Loucy (cell line): ENCODE results near the gene PEMT.

ENCODE experiments used
- H2AFZ ChIP-seq: fragments of 200-600 bp; sonication (generic); 2 replicates; pipeline ENCODE4 v1.6.0; 2016; ENCODE audit warnings: antibody characterized with exemption, mild to moderate bottlenecking, low read length, moderate library complexity
- H3F3A ChIP-seq: fragments of 200-600 bp; 2 replicates; pipeline ENCODE4 v1.6.0; 2016; ENCODE audit warnings: antibody characterized with exemption, low read depth, mild to moderate bottlenecking
- H3K27me3 ChIP-seq: fragments of 200-600 bp; sonication (generic); 2 replicates; pipeline ENCODE4 v1.6.1; 2014; ENCODE audit warnings: low read length, mild to moderate bottlenecking; ENCODE audit not compliant: insufficient read depth, poor library complexity, severe bottlenecking
- H3K36me3 ChIP-seq: fragments of 200-600 bp; sonication (generic); 2 replicates; pipeline ENCODE4 v1.6.1; 2016; ENCODE audit warnings: low read length; ENCODE audit not compliant: insufficient read depth
- H3K4me1 ChIP-seq: fragments of 200-600 bp; sonication (generic); 2 replicates; pipeline ENCODE4 v1.5.1; 2014; ENCODE audit warnings: low read length, mild to moderate bottlenecking; ENCODE audit not compliant: insufficient read depth, poor library complexity, severe bottlenecking
- H3K4me2 ChIP-seq: fragments of 200-600 bp; sonication (generic); 2 replicates; pipeline ENCODE4 v1.6.0; 2014; ENCODE audit warnings: antibody characterized with exemption, low read length, low read depth, mild to moderate bottlenecking; ENCODE audit not compliant: poor library complexity, severe bottlenecking
- H3K4me3 ChIP-seq: fragments of 200-600 bp; sonication (generic); 2 replicates; pipeline ENCODE4 v1.5.1; 2014; ENCODE audit warnings: low read length, mild to moderate bottlenecking, mixed read lengths; ENCODE audit not compliant: poor library complexity, severe bottlenecking
- H3K79me2 ChIP-seq: fragments of 200-600 bp; sonication (generic); 2 replicates; pipeline ENCODE4 v1.6.1; 2014; ENCODE audit warnings: low read length; ENCODE audit not compliant: insufficient read depth
- H3K9ac ChIP-seq: fragments of 200-600 bp; sonication (generic); 2 replicates; pipeline ENCODE4 v1.6.0; 2014; ENCODE audit warnings: mild to moderate bottlenecking, low read depth, low read length, moderate library complexity; ENCODE audit not compliant: poor library complexity, severe bottlenecking
- H3K9me2 ChIP-seq: fragments of 200-600 bp; sonication (generic); replicated peaks from 2 replicates; pipeline ENCODE4 v1.6.1; 2016; ENCODE audit warnings: low read depth, low read length, mixed read lengths
- H3K9me3 ChIP-seq: fragments of 200-600 bp; sonication (generic); 2 replicates; pipeline ENCODE4 v1.6.1; 2014; ENCODE audit warnings: mild to moderate bottlenecking, antibody characterized with exemption, low read length, low read depth; ENCODE audit not compliant: insufficient read depth
- H4K20me1 ChIP-seq: fragments of 200-600 bp; sonication (generic); 2 replicates; pipeline ENCODE4 v1.6.0; 2014; ENCODE audit warnings: antibody characterized with exemption, low read length, mild to moderate bottlenecking; ENCODE audit not compliant: insufficient read depth, poor library complexity, severe bottlenecking
- CTCF ChIP-seq: fragments of 200-600 bp; sonication (generic); conservative IDR thresholded peaks from 2 replicates; pipeline ENCODE4 v1.5.1; 2014; ENCODE audit warnings: mild to moderate bottlenecking, antibody characterized with exemption, low read length
- EZH2phosphoT487 ChIP-seq: fragments of 200-600 bp; IDR thresholded peaks from 2 replicates; pipeline ENCODE4 v1.6.1; 2018; ENCODE audit warnings: antibody characterized with exemption, mild to moderate bottlenecking, moderate library complexity, borderline replicate concordance

Gene PEMT

GRCh38 chr17:17513626-17514025 lies 77.9 kb downstream of the PEMT start:
- no peaks in the 10 kb centered on the region for H3K36me3 ChIP-seq
- no peaks in the 10 kb centered on the region for H3K27me3 ChIP-seq
- no peaks in the 10 kb centered on the region for H3K79me2 ChIP-seq
- H3K4me3 ChIP-seq: no peak overlapping the region
- no peak overlapping the region for H2AFZ ChIP-seq
- H4K20me1 ChIP-seq: no peaks in the 10 kb centered on the region
- no peaks in the 10 kb centered on the region for H3K9me2 ChIP-seq
- H3F3A ChIP-seq: no peaks in the 10 kb centered on the region
- H3K9ac ChIP-seq: no peak overlapping the region
- no peak overlapping the region for H3K4me2 ChIP-seq
- TF ChIP-seq CTCF: no peak
- TF ChIP-seq EZH2phosphoT487: no peak
- H3K9me3 ChIP-seq: no peaks in the 10 kb centered on the region
- peaks cover 15% of the 10 kb centered on the region for H3K4me1 ChIP-seq

GRCh38 chr17:17512866-17513265 lies 78.6 kb downstream of the PEMT start:
- Histone ChIP-seq H3K36me3 (no peaks in the 10 kb centered on the region), H3F3A (no peaks in the 10 kb centered on the region), H3K9me3 (no peaks in the 10 kb centered on the region), H4K20me1 (no peaks in the 10 kb centered on the region), H3K27me3 (no peaks in the 10 kb centered on the region), H3K79me2 (no peaks in the 10 kb centered on the region), H3K9me2 (no peaks in the 10 kb centered on the region), H3K4me3 (no peak overlapping the region), H3K4me1 (peaks cover 15% of the 10 kb centered on the region), H3K9ac (no peak overlapping the region), H3K4me2 (no peak overlapping the region), H2AFZ (no peak overlapping the region)
- TF ChIP-seq CTCF (no peak), EZH2phosphoT487 (no peak)

- Histone ChIP-seq H3K9me3 (no peaks in the 10 kb centered on the region), H3K9me2 (no peaks in the 10 kb centered on the region), H4K20me1 (no peaks in the 10 kb centered on the region), H3K27me3 (no peaks in the 10 kb centered on the region), H2AFZ (no peak overlapping the region), H3K9ac (no peak overlapping the region), H3F3A (no peaks in the 10 kb centered on the region), H3K36me3 (no peaks in the 10 kb centered on the region), H3K4me3 (no peak overlapping the region), H3K4me1 (peaks cover 15% of the 10 kb centered on the region), H3K4me2 (no peak overlapping the region), H3K79me2 (no peaks in the 10 kb centered on the region)
- no peak for TF ChIP-seq EZH2phosphoT487
- no peak for TF ChIP-seq CTCF
Measured at GRCh38 chr17:17511881-17512858, 79.3 kb downstream of the PEMT start.
